Putamen (tissue), 1 donor: ENCODE results near the gene RPL12.

Source experiments
- DNase-seq: peaks from one replicate; pipeline ENCODE4 v3.0.0-alpha.2; 2016; ENCODE audit warnings: low spot score

Gene RPL12

GRCh38 chr9:127404631-127405030 lies 46.6 kb downstream of the RPL12 start:
- no peak for DNase-seq

- no peak for DNase-seq
Observed at GRCh38 chr9:127403507-127404192, 47.6 kb downstream of the RPL12 start.

- DNase-seq = peak; percentile 61
Observed at GRCh38 chr9:127402401-127403090, 48.7 kb downstream of the RPL12 start.

GRCh38 chr9:127399736-127400269 lies 51.4 kb downstream of the RPL12 start:
- no peak for DNase-seq

GRCh38 chr9:127398715-127399400 lies 52.3 kb downstream of the RPL12 start:
- no peak for DNase-seq

- no peak for DNase-seq
Observed at GRCh38 chr9:127398275-127398647, 52.9 kb downstream of the RPL12 start.
